Astrocyte of the cerebellum (primary cell): Measurements from ENCODE around the gene SLC5A6.
"Not testable (repeated sequence)": the region's sequence is repeated elsewhere in the genome, so short reads cannot be mapped to it uniquely, and the experiment has no call there.

Source experiments
- DNase-seq: peaks from one replicate; pipeline ENCODE4 v3.0.0-alpha.2; 2011; ENCODE audit warnings: low read depth
- H3K4me3 ChIP-seq: 2 replicates; pipeline ENCODE4 v1.5.1; 2011; ENCODE audit warnings: mild to moderate bottlenecking, low read depth, low read length, moderate library complexity
- in situ Hi-C: cut with HindIII; loops from 2 replicates; pipeline ENCODE4 v1.10.0; 2017; ENCODE audit warnings: low sequenced_read_pairs
- TF ChIP-seq, protein P1 (sequence below): IDR thresholded peaks from 2 replicates; pipeline ENCODE4 v1.5.1; 2012; ENCODE audit warnings: low read length, low read depth, moderate library complexity, mild to moderate bottlenecking; ENCODE audit errors: missing control alignments

SLC5A6 gene

DNA sequence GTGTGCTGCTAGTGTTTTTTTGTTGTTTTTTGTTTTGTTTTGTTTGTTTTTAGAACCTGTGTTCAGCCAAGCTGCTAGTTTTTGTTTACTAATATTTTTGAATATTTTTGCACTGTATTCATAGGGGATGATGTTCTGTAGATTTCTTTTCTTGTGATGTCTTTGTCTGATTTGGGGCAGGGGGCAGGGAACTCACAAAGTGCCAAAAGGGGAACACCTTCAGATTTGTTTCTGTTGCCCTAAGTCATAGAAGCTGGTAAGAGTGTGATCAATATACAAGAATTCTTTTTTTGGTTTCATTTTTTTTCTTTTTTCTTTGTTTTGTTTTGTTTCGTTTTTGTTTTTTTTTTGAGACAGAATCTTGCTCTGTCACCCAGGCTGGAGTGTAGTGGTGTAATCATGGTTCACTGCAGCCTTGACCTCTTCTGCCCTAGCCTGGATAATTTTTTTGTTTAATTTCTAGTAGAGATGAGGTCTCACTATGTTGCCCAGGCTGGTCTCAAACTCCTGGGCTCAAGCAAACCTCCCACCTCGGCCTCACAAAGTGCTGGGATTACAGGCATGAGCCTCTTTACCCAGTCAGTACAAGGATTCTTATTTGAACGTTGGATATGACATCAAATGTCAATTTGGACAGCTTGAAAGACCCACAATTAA, 32.6 kb downstream of the SLC5A6 start:
- no peak overlapping the region for H3K4me3 ChIP-seq
- in situ Hi-C loops: no loop called here
- no peak for DNase-seq
- TF ChIP-seq, protein P1, sequence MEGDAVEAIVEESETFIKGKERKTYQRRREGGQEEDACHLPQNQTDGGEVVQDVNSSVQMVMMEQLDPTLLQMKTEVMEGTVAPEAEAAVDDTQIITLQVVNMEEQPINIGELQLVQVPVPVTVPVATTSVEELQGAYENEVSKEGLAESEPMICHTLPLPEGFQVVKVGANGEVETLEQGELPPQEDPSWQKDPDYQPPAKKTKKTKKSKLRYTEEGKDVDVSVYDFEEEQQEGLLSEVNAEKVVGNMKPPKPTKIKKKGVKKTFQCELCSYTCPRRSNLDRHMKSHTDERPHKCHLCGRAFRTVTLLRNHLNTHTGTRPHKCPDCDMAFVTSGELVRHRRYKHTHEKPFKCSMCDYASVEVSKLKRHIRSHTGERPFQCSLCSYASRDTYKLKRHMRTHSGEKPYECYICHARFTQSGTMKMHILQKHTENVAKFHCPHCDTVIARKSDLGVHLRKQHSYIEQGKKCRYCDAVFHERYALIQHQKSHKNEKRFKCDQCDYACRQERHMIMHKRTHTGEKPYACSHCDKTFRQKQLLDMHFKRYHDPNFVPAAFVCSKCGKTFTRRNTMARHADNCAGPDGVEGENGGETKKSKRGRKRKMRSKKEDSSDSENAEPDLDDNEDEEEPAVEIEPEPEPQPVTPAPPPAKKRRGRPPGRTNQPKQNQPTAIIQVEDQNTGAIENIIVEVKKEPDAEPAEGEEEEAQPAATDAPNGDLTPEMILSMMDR: no peak

DNA sequence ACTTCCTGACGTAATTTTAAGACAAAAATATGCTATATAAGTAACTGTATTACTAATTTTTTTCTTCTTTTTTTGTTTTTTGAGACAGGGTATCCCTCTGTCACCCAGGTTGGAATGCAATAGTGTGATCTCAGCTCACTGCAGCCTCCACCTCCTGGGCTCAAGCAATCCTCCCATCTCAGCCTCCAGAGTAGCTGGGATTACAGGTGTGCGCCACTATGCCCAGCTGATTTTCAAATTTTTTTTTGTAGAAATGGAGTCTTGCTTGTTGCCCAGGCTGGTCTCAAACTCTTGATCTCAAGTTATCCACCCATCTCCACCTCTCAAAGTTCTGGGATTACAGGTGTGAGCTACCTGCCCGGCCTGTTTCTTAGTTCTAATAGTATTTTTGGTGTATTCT, 33.6 kb downstream of the SLC5A6 start:
- in situ Hi-C loops: no loop called here

DNA sequence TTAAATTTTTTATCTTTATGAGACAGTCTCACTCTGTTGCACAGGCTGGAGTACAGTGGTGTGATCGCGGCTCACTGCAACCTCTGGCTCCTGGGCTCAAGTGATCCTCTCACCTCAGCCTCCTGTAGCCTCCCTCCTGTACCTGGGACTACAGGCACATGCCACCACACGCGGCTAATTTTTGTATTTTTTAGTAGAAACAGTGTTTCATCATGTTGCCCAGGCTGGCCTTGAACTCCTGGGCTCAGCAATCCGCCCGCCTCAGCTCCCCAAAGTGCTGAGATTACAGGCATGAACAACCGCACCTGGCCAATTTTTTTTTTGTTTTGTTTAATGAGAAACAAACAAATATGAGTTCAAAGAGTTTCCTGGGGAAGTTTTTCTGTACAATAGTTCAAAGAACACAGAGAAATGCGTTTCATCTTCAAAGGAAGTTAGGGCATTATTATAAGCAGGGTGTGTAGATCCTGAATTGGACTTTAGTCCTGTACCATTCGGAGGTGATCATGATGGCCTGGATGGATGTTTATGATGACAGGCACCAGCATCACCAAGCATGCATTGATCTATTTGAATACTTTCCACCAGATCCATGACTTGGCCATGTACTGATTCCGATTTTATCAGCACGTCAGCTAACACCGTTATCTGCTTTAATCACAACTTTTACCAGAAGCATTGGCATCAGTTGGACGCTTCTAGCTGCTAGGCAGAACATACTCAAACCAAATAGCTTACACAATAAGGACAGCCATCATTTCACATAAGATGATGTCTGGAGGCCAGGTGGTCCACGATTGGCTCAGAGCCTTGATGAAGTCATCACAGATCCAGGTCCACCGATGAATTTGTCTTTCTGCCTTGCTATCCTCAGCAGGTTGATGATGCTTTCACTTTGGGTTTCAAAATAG, 34.4 kb downstream of the SLC5A6 start:
- no peak for DNase-seq
- in situ Hi-C loops: no loop called here
- TF ChIP-seq, protein P1: no peak
- no peak overlapping the region for H3K4me3 ChIP-seq

More for the DNA sequence above, 33.6 kb downstream of the SLC5A6 start:
- H3K4me3 ChIP-seq: no peak overlapping the region
- no peak for DNase-seq
- TF ChIP-seq, protein P1: no peak

DNA sequence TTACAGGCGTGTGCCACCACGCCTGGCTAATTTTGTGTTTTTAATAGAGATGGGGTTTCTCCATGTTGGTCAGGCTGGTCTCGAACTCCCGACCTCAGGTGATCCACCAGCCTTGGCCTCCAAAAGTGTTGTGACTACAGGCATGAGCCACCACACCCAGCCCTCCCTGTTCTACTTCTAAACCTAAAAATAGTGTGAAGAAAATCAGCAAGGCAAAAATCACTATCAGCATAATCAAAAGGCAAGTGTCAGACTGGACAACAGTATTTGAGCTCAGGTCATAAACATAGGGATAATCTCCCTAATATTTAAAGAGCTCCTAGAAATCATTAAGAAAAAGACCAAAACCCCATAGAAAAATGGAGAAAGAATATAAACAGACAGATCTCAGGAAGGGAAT, 36.3 kb downstream of the SLC5A6 start:
- DNase-seq, in situ Hi-C loops, H3K4me3 ChIP-seq: not testable (repeated sequence)

DNA sequence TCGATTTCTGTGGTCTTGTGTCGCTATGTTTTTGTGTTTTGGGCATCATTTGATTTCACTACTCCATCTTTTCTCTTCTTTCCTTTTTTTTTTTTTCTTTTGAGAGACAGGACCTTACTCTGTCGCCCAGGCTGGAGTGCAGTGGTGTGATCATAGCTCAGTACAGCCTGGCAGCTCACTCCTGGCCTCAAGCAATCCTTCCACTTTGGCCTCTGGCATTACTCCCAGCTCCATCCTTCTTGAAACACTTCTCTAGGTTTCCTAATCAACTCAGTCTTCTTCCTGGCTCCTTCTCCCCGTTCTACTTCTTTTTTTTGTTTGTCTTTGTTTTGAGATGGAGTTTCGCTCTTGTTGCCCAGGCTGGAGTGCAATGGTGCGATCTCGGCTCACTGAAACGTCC, 36.7 kb downstream of the SLC5A6 start:
- no peak overlapping the region for H3K4me3 ChIP-seq
- in situ Hi-C loops: no loop called here
- no peak for DNase-seq
- TF ChIP-seq, protein P1: no peak

DNA sequence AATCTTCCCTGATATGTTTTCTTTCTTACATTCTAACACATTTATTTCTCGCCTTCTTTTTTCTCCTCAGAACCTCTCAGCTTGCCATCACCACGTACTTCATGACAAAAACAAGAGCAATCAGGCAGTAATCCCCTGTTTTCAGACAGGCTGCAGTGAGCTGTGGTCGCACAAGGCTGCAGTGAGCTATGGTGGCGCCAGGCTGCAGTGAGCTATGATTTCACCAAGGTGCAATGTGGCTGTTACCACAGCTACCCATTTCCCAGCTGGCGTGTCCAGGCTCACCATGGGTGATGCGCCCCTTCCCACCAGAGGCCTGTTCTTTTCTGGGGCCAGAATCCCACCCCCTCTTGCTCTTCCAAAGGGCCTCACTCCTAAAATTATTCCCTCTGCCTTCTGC, 37.4 kb downstream of the SLC5A6 start:
- TF ChIP-seq, protein P1: no peak
- in situ Hi-C loops: no loop called here
- H3K4me3 ChIP-seq: no peak overlapping the region
- DNase-seq: no peak

DNA sequence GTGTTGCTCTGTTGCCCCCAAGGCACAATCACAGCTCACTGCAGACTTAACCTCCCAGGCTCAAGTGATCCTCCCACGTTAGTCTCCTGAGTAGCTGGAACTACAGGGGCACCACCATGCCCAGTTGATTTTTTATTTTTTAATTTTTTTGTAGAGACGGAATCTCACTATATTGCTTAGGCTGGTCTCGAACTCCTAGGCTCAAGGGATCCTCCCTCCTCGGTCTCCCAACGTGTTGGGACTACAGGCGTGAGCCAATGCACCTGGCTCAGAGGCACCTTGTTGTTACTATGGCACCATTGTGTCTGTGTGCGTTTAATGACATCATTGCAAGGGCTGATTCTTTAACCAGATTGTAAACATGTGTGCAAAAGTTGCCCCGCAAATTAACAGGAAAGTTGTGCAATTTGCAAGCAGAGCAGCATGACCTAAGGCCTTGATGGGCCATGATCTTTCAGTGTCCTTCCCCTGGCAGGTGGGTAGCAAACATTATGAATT, 40.7 kb downstream of the SLC5A6 start:
- in situ Hi-C loops: no loop called here
- DNase-seq: no peak
- H3K4me3 ChIP-seq: no peak overlapping the region
- TF ChIP-seq, protein P1: no peak
